H1 (cell line): ENCODE results near the gene MKRN2OS. TPM values are rescaled to one million over a fixed set of nuclear protein-coding genes. Genes with fewer than 3 reads are reported as not detected.

Experiments
- CTCF ChIA-PET: fragments of 300-600 bp; sonication (Branson Sonifier 250); formaldehyde crosslinking; loops from one replicate; lab custom pipeline; 2021; ENCODE audit not compliant: partially characterized antibody; lab: Charles Lee
- POLR2A ChIA-PET: fragments of 300-600 bp; sonication (Branson Sonifier 250); formaldehyde crosslinking; loops from one replicate; lab custom pipeline; 2021; ENCODE audit warnings: inconsistent platforms; ENCODE audit not compliant: partially characterized antibody; lab: Charles Lee
- DNase-seq, 2 experiments: peaks; one replicate each; pipeline versions ENCODE4 v3.0.0 to v3.0.0-alpha.2; 2010 to 2022; ENCODE audit warnings: low spot score in 2 of 2, low read depth in 1 of 2, mixed read lengths in 1 of 2
- FAIRE-seq: peaks from 2 replicates; lab custom pipeline; 2011; peaks lifted over from hg19 to GRCh38; lab: Jason Lieb, UNC
- H2AFZ ChIP-seq: 2 replicates; pipeline ENCODE4 v1.8.1; 2012; ENCODE audit warnings: low read length, inconsistent platforms
- H2AK5ac ChIP-seq: 2 replicates; pipeline ENCODE4 v1.6.1; 2013; ENCODE audit warnings: low read depth, low read length
- H2BK120ac ChIP-seq: replicated peaks from 2 replicates; pipeline ENCODE3; 2013; ENCODE audit warnings: low read depth, low read length, inconsistent platforms
- H2BK12ac ChIP-seq: 2 replicates; pipeline ENCODE4 v1.6.1; 2013; ENCODE audit warnings: low read depth, low read length
- H2BK15ac ChIP-seq: 2 replicates; pipeline ENCODE4 v1.6.1; 2013; ENCODE audit warnings: low read length
- H2BK20ac ChIP-seq: 2 replicates; pipeline ENCODE4 v1.6.1; 2013; ENCODE audit warnings: low read length
- H2BK5ac ChIP-seq: 2 replicates; pipeline ENCODE4 v1.6.1; 2013; ENCODE audit warnings: low read depth, low read length
- H3K14ac ChIP-seq: 2 replicates; pipeline ENCODE4 v1.6.1; 2013; ENCODE audit warnings: inconsistent platforms; ENCODE audit not compliant: insufficient read length
- H3K18ac ChIP-seq: 2 replicates; pipeline ENCODE4 v1.6.1; 2013; ENCODE audit warnings: low read length; ENCODE audit errors: extremely low read depth
- H3K23ac ChIP-seq: 2 replicates; pipeline ENCODE4 v1.6.1; 2013; ENCODE audit warnings: inconsistent platforms; ENCODE audit not compliant: insufficient read length
- H3K23me2 ChIP-seq: 2 replicates; pipeline ENCODE4 v1.6.1; 2013; ENCODE audit warnings: low read depth, low read length
- H3K27ac ChIP-seq: 2 replicates; pipeline ENCODE4 v1.6.1; 2011; ENCODE audit warnings: low read depth, low read length, inconsistent platforms
- H3K27me3 ChIP-seq, 4 experiments: replicated peaks in 1 of 4; 1 replicate in 1 of 4; 2 replicates in 3 of 4; pipeline versions ENCODE4 v1.6.1 to v1.8.1; 2011 to 2013; ENCODE audit warnings: low read length in 3 of 4, mild to moderate bottlenecking in 3 of 4, inconsistent platforms in 2 of 4, mixed read lengths in 2 of 4, moderate library complexity in 1 of 4; ENCODE audit not compliant: control insufficient read depth in 3 of 4, insufficient read depth in 3 of 4; ENCODE audit errors: extremely low read depth in 1 of 4
- H3K36me3 ChIP-seq, 4 experiments: 2 replicates each; pipeline versions ENCODE4 v1.6.1 to v1.8.1; 2011 to 2013; ENCODE audit warnings: mild to moderate bottlenecking in 4 of 4, low read length in 3 of 4, moderate library complexity in 2 of 4, control low read depth in 1 of 4, inconsistent platforms in 1 of 4; ENCODE audit not compliant: insufficient read depth in 4 of 4, control insufficient read depth in 2 of 4
- H3K4ac ChIP-seq: replicated peaks from 2 replicates; pipeline ENCODE3; 2013; ENCODE audit warnings: low read length, low read depth, mixed read lengths, inconsistent platforms; ENCODE audit not compliant: insufficient read length
- H3K4me1 ChIP-seq, 4 experiments: replicated peaks in 1 of 4; 1 replicate in 1 of 4; 2 replicates in 3 of 4; pipeline versions ENCODE4 v1.6.1 to v1.8.1; 2011 to 2013; ENCODE audit warnings: low read length in 3 of 4, inconsistent platforms in 2 of 4, mixed read lengths in 1 of 4; ENCODE audit not compliant: insufficient read depth in 4 of 4, control insufficient read depth in 3 of 4
- H3K4me2 ChIP-seq, 2 experiments: 2 replicates each; pipeline versions ENCODE4 v1.6.1 to v1.8.1; 2011 to 2013; ENCODE audit warnings: low read depth in 2 of 2, low read length in 2 of 2, control low read depth in 1 of 2, inconsistent platforms in 1 of 2, mild to moderate bottlenecking in 1 of 2; ENCODE audit not compliant: insufficient read depth in 1 of 2
- H3K4me3 ChIP-seq, 4 experiments: fragments of 200-600, 300-600 bp in 1 of 4; sonication (generic), shearing (Covaris generic), sonication (Bioruptor Twin) in 1 of 4; 2 replicates each; pipeline versions ENCODE4 v1.5.1 to v1.8.1; 2011 to 2016; ENCODE audit warnings: low read length in 4 of 4, low read depth in 3 of 4, control low read depth in 2 of 4, inconsistent platforms in 2 of 4, mild to moderate bottlenecking in 2 of 4, mixed read lengths in 1 of 4, moderate library complexity in 1 of 4; ENCODE audit not compliant: insufficient read depth in 2 of 4; ENCODE audit errors: extremely low read depth in 1 of 4
- H3K56ac ChIP-seq: replicated peaks from 2 replicates; pipeline ENCODE3; 2013; ENCODE audit warnings: low read depth, mild to moderate bottlenecking, mixed read lengths, low read length, inconsistent platforms; ENCODE audit not compliant: insufficient read length
- H3K79me1 ChIP-seq: 2 replicates; pipeline ENCODE4 v1.6.1; 2013; ENCODE audit warnings: low read depth, low read length, control low read depth
- H3K79me2 ChIP-seq, 2 experiments: 2 replicates each; pipeline versions ENCODE4 v1.6.1 to v1.8.1; 2012 to 2013; ENCODE audit warnings: low read length in 2 of 2, mild to moderate bottlenecking in 2 of 2, inconsistent platforms in 1 of 2; ENCODE audit not compliant: insufficient read depth in 2 of 2, control insufficient read depth in 1 of 2
- H3K9ac ChIP-seq, 4 experiments: replicated peaks in 1 of 4; 1 replicate in 1 of 4; 2 replicates in 3 of 4; pipeline versions ENCODE4 v1.6.1 to v1.8.1; 2011 to 2013; ENCODE audit warnings: low read depth in 3 of 4, low read length in 3 of 4, control low read depth in 2 of 4, mild to moderate bottlenecking in 2 of 4, moderate library complexity in 2 of 4, inconsistent platforms in 1 of 4; ENCODE audit errors: extremely low read depth in 1 of 4
- H3K9me3 ChIP-seq, 2 experiments: 2 replicates each; pipeline versions ENCODE4 v1.6.1 to v1.8.1; 2012 to 2013; ENCODE audit warnings: mild to moderate bottlenecking in 2 of 2, moderate library complexity in 2 of 2, control low read depth in 1 of 2, inconsistent platforms in 1 of 2, low read depth in 1 of 2, low read length in 1 of 2, mixed read lengths in 1 of 2; ENCODE audit not compliant: insufficient read depth in 2 of 2
- H4K20me1 ChIP-seq, 2 experiments: replicated peaks in 1 of 2; 2 replicates each; pipeline versions ENCODE3 to v1.8.1; 2011 to 2013; ENCODE audit warnings: inconsistent platforms in 2 of 2, low read length in 2 of 2, mild to moderate bottlenecking in 1 of 2; ENCODE audit not compliant: insufficient read depth in 2 of 2, control insufficient read depth in 1 of 2
- H4K5ac ChIP-seq: 2 replicates; pipeline ENCODE4 v1.6.1; 2013; ENCODE audit warnings: low read length, low read depth, mixed read lengths, inconsistent platforms; ENCODE audit not compliant: insufficient read length
- H4K8ac ChIP-seq: 2 replicates; pipeline ENCODE4 v1.8.0; 2013; ENCODE audit warnings: mild to moderate bottlenecking, moderate library complexity, low read length, inconsistent platforms; ENCODE audit not compliant: insufficient read depth; ENCODE audit errors: extremely low read depth
- H4K91ac ChIP-seq: replicated peaks from 2 replicates; pipeline ENCODE3; 2013; ENCODE audit warnings: low read length, mixed read lengths, inconsistent platforms; ENCODE audit not compliant: insufficient read length
- NANOG ChIP-seq: IDR thresholded peaks from 2 replicates; pipeline ENCODE4 v1.6.1; 2011; ENCODE audit warnings: low read length, low read depth, mild to moderate bottlenecking, inconsistent platforms; ENCODE audit not compliant: insufficient read depth, poor library complexity, severe bottlenecking
- WGBS, 2 experiments: shearing (Covaris generic) in 1 of 2; methylation state at CpG; one replicate each; pipeline versions ENCODE4 v1.1.6 to v1.1.7; 2013 to 2015; ENCODE audit warnings: low lambda C conversion rate in 2 of 2, mixed read lengths in 2 of 2, inconsistent platforms in 1 of 2, low coverage in 1 of 2, missing lambda C conversion rate in 1 of 2; ENCODE audit not compliant: insufficient replicate concordance in 2 of 2, insufficient coverage in 1 of 2, insufficient read length in 1 of 2; ENCODE audit errors: extremely low coverage in 1 of 2, missing lambda C conversion rate in 1 of 2; 5-methylcytosine and 5-hydroxymethylcytosine counted together
- polyA plus RNA-seq, 7 experiments: library from polyadenylated mRNA; depleted of rRNA in 3 of 7; stranded (reverse) in 5 of 7; unstranded in 2 of 7; fragments of >200 nt in 5 of 7; fragments of 200-250 nt in 2 of 7; gene quantifications; 1 replicate in 5 of 7; 2 replicates in 1 of 7; 4 replicates in 1 of 7; pipeline versions ENCODE4 v1.2.1 to v1.2.3, GENCODE V29; 2011 to 2013; ENCODE audit warnings: missing spikeins in 2 of 7, mixed read lengths in 2 of 7
- total RNA-seq: library from RNA; stranded (reverse); fragmentation: NEBNext Ultra II Directional; extraction: Animal tissue kit (Norgen Biotek cat#: 25700); gene quantifications from 2 replicates; pipeline ENCODE4 v1.2.1, GENCODE V29; 2021

Gene MKRN2OS
- total and polyA plus RNA-seq, 2 of the 8 experiments (the other 6 are each of a cell fraction or from before 2014, with no cell fraction given): 0.15 to 0.41 TPM

DNA sequence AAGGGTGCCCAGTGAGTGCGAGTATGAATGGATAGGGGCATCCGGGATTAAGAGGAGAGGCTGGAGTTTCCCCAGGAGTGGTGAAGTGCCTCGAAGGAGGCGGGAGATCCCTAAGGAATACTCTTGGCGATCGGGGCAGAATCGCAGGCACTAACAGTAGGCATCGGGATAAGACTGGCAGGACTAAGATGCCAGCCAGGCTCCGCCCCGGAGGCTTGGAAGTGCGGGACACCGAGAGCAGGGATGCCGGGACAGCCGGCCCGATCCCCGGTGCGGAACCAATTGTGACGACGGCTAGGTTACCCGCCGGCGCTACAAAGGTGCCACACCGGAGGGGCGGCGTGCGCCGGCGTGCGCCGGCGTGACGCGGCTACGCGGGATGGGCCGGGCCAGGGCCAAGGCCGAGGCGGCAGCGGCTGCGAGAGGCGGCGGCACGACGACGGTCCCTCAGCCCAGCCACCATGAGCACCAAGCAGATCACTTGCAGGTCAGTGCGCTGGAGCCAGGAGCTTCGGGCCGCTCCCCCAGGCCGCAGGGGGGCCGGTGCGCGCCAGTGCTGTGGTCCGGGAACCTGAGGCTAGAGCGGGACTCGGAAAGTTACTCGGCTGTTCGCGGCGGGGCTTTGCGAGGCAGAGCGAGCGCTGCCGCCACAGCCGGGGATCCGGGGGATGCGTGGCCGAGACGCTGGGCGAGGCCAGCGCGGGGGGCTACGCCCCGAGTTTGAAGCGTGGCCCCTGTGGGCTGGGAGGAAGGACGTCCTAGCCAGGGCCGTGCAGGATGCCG, 11.6 kb upstream of the MKRN2OS start, which contains the start of gene MKRN2:
MKRN2 (plus strand) TSS at position 398 of the 783 bp plus-strand sequence; CDS start at position 462, 64 bp downstream.
- Histone ChIP-seq H2BK12ac (no peak within 1 kb of the TSS), H3K9ac (peak within 1 kb of the TSS; percentile 64 to 93 (median 90)), H3K18ac (peak within 1 kb of the TSS; percentile 92), H2AK5ac (no peak within 1 kb of the TSS), H3K27me3 (no peaks in the 10 kb centered on the region), H4K91ac (no peak within 1 kb of the TSS), H3K9me3 (no peaks in the 10 kb centered on the region), H2BK120ac (no peak within 1 kb of the TSS), H3K4me2 (peak within 1 kb of the TSS; percentile 75 to 84), H4K20me1 (peaks cover 4 to 18% of the 10 kb centered on the region in 2 experiments), H2BK5ac (peak within 1 kb of the TSS; percentile 72; the same call in 1 of the 2 replicates), H3K14ac (no peak within 1 kb of the TSS), H4K5ac (peak within 1 kb of the TSS; percentile 95), H3K4me1 (peaks cover 0 to 7% (median 2%) of the 10 kb centered on the region in 4 experiments; a peak in 2 of 7 replicates), H3K4ac (peak within 1 kb of the TSS; percentile 92), H4K8ac (peak within 1 kb of the TSS; percentile 92; the same call in 1 of the 2 replicates), H3K36me3 (no peaks in the 10 kb centered on the region), H2AFZ (peak within 1 kb of the TSS; percentile 98), H3K79me2 (peaks cover 18 to 46% of the 10 kb centered on the region in 2 experiments), H3K23ac (peak within 1 kb of the TSS; percentile 62), H3K27ac (peak within 1 kb of the TSS; percentile 92), H3K23me2 (peaks cover 7% of the 10 kb centered on the region), H2BK20ac (no peak within 1 kb of the TSS), H3K4me3 (peak within 1 kb of the TSS; percentile 78 to 95 (median 85)), H3K79me1 (peaks cover 6% of the 10 kb centered on the region; the same call in 1 of the 2 replicates), H2BK15ac (no peak within 1 kb of the TSS), H3K56ac (peak within 1 kb of the TSS; percentile 73)
- FAIRE-seq (no peak), DNase-seq (peak; percentile 70 to 97)
- CTCF ChIA-PET: interaction anchor here (0.7 to 3.4 kb wide), 5 partner anchors 10 to 320 kb away, joined by 3 to 12 read pairs (median 3); no protein-coding TSS in a partner anchor
- POLR2A ChIA-PET: interaction anchor here (0.8 to 3.5 kb wide), 8 partner anchors 12 to 285 kb away, joined by 3 to 21 read pairs (median 4); partner anchors contain the start of genes MKRN2OS, RAF1, RPL32 and TSEN2
- WGBS, 2 experiments: 2% methylated on average over 71 of the region's 77 CpGs; no CpG with 5 or more reads in 1 of the 2 experiments
- no peak for TF ChIP-seq NANOG
